ENCODE data around the gene SLC37A1.

The SLC37A1 gene

DNA sequence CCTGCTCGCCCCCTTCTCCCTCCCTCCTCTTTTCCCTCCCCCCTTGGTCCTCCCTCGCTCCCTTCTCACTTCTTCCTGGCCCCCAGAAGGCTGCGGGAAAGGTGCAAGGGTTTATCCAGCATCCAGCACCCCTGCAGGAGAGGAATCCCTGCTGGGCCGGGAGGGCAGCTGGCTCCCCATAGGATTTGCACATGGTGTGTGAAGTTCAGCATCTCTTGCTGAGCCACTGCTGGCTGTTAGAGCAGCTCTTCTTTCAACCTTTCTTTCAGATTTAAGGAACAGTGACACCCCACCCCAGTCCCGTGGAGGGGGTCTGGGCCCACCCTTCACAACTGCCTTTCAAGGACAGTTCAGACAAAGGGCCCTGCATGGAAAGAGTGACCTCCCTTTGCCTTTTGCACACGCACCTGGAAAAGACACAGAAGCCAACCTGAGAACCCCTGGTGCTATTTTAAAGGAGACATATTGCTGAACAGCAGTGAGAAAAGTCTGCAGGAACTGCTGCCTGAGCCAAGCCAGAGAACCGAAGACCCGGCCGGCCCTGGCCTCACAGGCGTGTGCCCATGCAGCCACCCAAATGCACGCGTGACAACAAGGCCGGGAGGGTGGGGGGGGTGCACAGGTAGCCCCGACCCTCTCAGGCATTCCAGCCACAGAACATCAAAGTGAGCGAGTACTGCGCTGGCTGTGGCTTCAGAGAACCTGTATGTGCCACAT, 66.6 kb downstream of the SLC37A1 start:
- no peak for DNase-seq

DNA sequence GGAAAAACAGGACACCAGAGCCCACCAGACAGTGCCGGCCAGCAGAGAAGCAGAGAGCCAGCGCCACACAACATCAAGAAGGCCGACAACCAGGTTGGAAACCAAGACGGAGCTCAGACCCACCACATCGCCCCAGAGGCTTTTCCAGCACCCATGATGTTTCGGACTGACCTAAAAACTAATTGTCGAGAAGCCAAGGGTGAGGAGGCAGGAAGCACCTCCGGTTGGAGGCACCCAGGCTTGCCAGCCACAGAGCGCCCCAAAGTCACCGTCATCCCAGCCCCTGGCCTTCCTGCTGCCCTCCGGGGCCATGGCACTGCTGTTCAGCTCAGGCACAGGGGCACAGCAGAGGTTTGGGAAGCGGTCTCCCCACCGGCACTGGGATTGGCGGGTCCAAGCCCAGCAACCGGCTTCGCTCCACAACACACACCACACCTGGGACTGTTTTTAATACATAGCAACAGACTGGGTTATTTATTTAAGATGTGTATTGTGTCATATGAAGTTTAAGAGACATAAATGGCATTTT, 67.2 kb downstream of the SLC37A1 start:
- no peak for DNase-seq

DNA sequence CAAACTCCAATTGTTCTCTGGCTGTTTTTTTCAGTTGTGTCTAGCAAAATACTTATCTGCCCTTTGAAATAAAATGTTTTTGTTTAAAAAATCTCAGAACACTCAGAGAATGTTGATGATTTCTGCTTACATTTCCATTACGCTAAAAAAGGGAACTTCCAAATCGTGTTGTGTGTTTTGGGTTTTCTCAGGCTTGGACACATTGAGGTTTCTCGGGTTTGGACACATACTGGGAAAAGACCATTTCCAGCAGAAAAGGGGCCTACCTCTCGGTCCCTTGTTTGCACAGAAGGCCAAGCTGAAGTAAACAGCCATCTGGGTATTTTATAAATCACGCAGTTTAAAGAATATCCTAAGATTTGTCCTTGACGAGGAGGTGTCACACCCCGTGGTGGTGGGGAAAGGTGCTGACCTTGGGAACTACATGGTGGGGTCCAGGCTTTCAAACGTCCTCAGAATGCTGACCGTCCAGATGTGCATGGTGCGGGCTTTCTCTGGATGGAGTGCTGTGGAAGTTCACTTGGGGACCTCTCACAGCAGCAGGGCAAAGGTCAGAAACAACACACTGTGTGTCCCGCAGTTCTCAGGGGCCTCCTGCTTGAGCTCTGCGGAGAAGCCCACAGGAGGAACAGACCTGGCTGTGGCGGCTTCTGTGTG, 67.8 kb downstream of the SLC37A1 start:
- DNase-seq: no peak

DNA sequence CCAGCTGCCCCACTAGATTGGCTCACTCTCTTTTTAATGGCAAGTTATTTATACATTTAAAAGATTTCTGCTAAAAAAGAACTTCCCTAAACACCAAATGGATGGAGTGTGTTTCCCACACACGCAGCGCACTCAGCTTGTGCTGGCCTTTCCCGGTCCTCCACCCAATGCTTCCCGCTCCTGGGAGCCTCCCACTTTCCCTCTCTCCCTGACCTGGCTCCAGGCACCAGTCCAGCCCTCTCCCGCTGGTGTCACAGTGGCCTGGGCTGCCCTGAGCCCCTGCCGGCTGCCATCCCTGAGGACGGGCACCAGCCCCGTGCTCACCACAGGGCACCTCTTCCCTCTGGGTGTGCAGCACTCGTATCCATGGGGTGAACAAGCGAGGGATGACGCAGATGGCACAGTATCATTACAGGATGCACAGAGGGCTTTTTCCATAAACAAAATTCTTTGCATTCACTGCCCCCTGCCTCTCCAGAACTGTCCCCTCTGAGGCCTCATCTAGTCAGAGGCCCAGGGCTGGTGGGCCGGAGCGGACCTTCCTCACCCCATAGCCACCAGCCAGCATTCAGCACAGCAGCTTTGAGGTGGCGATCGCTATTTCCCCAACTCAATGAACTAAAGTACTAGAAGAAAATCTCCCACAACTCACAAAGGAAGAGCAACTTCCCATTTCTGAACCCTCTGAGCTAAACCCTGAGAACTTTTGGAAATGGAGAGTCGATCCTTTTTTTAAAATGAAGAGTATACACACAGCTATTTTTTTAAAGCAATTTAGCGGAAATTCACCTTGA, 68.5 kb downstream of the SLC37A1 start:
- DNase-seq: no peak

DNA sequence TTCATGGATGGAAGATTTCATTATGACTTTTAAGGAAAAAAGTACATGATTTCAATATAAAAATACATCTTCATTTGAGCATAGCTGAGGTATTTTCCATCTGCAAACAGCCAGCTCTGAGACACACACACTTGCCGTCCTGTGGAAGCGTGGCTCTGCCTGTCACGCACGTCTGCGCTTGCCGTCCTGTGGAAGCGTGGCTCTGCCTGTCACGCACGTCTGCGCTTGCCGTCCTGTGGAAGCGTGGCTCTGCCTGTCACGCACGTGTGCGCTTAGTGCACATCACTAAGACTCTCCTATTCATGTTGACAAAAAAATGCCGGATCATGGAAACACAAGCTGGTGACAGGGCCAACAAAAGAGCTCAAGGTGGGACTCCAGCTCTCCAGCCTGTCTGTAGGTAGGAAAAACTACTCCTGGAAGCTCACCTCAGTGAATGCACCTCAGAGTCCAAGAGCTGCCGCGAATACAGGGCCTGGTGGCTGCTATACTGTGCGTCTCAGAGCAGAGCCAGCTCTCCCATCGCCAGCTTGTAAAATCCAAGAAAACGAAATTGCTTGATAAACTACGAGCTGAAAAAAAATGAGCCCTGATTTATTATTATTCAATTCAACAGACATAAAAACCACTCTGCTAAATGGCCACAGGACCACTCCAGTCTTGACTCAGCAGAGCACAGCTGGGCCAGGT, 69.3 kb downstream of the SLC37A1 start:
- no peak for DNase-seq

DNA sequence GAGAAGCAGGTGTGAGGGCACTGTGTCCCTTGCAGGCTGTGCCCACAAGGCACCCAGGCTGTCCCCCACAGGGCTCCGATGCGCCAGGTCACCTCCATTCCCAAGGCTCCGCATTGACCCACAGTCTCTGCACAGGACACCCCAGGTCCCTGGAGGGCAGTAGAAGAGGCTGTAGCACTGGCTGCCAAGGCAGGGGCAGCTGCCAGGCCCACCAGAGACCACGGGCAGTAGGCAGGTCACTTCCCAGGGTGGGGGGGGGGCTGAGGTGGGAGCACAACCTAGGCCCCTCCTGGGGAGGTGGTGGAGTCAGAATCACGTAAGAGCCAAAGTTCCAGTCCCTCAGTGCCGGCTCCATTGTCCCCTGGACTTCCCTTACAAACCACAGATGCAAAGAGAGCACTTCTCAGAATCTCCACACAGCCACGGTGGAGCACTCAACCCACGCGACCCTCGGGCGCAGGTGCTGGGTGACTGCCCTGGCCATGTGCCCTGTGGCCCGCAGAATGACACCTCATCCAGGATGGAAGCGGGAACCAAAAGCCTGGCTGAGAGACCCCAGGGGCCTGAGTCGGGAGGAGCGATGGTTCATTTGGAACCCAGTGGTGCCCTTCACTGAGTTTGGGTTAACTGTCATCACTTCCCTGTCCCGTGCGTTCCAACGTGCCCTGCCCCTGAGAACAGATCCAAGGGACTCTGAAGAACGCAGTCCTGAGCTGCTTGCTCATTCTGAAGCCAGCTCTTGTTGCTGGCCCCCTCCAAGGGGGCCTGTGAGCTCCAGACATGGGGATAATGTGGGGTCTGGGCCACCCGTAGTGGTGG, 70.0 kb downstream of the SLC37A1 start:
- DNase-seq: no peak

DNA sequence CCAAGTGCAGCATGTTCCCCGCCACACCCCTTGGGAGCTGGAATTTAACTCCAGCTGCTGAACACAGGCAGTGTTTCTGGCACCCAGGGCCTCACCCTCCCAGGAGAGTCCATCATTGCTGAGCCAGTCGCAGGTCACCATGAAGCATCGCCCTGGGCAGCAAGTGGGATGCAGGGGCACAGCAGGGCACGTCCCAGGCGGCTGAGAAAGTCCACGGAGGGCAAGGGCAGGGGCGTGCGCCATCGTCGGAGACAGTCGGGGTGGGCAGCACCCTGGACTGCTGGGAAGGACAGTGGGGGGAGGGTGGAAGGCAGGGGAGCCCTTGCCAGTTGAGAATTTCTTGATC, 70.6 kb downstream of the SLC37A1 start:
- DNase-seq: no peak

DNA sequence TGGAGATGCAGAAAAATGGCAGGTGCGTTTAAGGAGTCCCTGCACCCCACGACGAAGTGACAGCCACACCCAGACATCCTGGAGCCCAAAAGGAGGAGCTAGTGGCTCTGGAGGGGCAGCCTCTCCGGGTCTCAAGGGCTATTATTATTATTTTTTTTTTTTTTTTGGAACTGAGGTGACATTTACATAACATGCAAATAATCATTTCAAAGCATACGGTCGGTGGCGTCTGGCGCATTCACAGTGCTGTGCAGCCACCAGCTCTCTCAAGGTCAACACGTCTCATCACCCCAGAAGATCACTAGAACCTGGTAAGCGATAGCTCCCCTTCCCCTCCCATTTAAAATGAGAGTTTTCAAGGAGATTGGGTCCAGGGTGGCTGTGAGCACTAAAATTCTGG, 72.2 kb downstream of the SLC37A1 start:
- no peak for DNase-seq

DNA sequence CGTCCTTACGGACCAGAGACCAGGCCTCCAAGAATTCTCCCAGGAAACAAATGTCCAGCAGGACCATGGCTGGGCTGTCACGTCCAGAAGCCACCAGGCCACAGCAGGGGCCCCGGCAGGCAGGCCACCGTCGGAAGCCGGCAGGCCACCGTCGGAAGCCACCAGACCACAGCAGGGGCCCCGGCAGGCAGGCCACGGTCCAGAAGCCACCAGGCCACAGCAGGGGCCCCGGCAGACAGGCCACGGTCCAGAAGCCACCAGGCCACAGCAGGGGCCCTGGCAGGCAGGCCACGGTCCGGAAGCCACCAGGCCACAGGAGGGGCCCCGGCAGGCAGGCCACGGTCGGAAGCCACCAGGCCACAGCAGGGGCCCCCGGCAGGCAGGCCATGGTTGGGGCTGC, 72.8 kb downstream of the SLC37A1 start:
- no peak for DNase-seq

DNA sequence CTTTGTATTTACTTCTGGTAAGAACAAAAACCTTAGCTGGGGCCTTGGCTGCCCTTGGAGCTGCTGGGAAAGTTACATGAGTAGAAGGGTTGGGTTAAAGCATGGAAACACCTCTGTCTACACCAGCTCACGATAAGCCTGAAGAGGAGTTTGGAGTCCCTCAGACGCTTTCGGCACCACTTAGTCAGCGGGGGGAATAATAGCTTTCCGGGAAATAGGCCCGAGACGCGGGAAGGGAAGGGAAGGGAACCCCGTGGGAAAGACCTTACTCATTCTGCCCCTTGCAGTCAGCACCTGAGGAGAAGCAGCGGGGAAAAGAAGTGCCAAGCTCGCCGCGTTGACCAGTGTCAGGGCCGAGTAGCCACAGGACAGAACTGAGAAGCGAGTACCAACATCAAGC, 73.4 kb downstream of the SLC37A1 start:
- DNase-seq: no peak

DNA sequence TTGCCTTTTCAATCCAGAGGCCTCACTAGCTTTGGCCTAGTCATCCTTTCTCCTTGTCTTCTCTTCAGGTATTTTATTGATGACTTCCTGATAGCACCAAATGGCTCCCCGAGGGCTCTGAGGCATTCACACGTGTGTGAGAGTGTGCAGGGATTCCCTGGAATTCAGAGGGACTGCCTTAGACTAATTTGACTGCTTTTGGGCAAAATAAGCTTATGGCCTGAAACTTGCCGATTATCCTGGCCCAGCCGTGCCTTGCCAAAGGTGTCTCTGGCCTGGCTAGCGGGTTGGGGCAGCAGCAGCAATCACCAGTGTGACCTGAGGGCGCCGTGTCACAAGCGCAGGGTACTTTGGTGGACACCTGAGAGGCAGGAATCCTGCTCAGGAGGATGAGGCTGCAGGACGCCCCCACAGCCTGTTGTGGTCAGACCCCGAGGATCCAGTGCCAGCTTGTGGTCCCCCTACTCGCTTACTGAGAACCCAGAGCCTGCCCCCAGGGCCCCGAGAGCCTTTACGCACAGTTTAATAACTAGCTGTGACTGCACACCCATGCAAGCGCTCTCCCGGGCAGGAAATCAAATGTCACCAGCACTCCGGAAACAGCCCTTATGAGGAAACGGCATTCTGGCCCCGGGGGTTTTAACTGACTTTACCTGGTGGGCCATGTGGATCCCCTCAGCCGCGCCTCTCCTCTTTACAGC, 76.9 kb downstream of the SLC37A1 start:
- peak; percentile 21 to 32 for DNase-seq

DNA sequence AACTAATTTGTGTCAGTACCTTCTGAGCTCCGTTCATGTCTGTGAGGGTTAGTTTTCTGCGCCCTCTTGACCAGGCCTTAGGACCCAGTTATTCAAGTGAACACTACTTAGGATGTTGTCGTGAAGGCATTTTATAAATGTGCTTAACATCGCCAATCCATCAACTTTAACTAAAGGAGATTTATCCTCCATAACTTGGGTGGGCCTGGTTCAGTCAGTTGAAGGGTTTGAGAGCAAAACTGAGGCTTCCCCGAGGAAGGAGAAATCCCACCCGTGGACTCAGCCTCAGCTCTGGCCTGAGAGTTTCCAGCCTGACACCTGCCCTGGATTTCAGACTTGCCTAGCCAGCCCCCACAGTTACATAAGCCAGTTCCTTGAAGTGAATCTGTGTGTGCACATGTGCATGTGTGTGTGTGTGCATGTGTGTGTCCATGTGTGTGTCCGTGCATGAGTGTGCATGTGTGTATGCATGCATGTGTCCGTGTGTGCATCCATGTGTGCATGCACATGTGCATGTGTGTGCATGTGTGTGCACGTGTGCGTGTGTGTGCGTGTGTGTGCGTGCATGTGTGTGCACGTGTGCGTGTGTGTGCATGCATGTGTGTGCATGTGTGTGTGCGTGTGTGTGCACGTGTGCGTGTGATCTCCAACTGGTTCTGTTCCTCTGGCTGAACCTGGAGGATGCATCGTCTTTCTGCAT, 77.7 kb downstream of the SLC37A1 start:
- DNase-seq: peak in 1 of 2 experiments; percentile 11

DNA sequence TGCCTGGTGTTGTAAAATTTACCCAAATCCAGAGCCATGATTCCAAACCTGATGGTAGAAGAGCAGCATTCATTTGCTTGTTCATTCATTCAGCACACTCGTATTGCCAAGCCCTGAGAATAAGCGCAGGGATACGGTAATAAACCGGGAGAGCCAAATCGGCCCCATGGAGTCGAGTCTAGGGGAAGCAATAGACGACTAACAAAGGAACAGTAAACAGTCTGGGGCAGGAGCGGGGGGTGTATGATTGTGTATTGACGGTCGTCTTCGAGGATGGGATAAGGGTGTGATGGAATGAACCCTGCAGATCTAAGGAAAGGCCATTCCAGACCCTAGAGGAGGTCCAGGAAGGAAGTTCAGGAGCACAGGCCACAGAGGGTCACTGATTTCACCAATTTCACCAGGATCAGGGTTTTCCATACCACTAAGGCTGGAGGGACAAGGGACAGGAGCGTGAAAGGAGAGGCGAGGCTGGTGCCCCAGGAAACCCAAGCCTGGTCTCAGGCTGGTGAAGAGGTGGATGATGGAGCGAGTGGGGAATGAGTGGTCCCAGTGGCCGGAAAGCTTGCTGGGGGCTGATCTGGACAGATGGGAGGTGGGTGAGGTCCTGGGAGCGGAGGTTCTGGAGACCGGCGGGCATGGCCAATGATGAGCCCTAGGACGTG, 78.6 kb downstream of the SLC37A1 start:
- DNase-seq: peak in 1 of 2 experiments; percentile 11

DNA sequence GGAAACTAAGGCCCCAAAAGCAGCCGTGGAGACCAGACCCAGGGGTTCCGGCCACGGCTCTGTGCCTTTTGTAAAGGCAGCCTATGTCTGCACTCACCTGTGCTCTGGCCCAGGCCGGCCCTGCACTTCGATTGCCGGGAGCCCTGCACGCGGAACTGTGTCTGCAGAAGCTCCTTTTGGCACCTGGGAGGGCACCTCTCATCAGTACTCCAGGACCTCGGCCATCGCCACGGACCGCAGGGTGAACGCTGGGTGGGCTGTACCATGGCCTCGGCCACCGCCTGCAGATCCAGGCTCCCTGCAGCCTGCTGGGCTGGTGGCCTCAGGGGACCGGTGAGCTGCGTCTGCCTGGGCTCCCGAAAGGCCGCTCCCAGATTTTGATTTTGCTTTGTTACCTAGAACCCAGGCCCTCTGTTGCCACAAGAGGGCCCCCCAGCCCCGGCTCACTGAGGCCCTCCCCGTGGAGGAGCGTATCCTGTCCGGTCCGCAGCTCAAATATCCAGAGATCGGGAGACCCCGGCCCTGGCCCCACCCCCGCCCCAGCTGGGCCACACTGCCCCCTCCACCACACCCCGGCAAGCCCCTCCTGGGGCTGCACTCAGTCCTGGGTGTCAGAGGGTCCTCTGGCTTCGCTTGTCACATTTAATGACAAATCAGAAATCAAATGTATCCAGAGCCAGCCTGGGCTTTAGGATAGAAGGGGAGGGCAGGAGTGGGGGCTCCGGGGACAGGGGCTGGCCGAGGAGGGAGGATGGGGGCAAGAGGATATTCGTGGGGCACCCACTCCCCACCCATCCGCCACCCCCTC, 79.6 kb downstream of the SLC37A1 start:
- peak; percentile 80 to 82 for DNase-seq

DNA sequence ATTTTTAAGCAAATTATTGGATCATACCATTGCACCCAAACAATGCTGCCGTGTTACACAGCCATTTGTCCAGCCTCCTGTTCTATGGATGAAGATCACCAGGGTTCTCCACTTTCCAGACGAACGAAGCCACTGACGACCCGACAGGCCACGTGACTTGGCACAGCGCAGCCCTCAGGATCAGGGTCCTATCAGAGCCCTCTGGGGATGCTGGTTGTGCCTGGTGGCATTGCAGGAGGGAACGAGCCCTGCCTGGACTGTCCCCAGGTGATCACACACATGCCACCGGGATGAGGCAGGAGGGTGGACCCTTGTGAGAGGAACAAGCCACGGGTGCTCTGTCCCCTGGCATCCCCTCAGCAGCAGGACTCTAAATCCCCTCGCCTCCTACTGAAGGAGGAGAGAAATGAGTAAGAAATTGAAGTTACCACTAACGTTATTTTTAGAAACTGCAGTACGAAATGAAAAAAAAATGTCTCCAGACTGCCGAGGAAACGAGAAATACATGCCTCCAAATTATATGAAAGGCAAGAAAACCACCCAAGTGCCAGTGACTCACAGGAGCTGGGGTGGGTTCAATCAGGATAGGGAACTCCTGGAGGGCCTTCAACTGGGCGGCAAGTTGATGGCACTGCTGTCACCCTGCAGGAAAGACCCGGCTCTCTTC, 81.1 kb downstream of the SLC37A1 start:
- peak in 1 of 2 experiments; percentile 13 for DNase-seq

DNA sequence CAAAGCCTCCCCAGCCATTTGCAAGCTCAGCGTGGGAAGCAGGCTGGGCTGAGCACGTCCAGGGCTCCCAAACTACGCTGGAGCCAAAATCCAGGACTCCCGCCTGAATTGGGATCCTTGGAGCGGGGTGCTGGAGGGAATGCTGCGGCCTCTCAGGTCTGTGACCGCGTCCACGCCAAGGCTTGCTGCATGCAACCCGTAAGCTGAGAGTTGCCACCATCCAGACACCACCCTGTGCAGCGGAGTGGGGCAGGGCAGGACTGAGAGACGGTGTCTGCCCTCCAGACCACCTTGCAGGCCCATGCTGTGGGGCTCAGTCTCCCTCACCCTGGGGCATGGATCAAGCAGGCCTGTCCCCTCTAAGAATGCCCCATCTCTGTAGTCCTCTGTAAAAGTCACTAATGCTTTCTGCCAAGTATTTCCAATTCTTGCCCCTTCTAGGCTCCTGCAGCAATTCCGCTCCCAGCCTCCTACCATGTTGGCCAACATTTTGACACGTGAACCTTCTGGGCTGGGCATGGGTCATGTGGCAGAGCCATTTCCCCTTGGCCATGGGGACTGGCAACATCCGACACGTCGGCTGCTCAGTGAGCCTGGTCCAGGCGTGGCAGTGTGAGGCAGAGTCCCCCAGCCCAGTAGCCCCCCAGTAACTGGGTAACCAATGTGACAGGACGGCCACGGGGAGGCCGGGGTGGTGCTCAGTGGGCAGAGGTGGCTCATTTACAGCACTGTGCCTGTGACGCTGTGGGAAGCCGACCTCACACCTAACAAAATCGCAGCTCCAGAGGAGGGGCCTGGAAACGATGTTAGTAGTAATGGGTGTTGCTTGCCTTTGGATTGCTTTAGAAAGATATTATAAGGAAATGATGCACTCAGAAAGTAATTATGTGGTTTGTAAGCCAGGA, 81.9 kb downstream of the SLC37A1 start:
- peak in 1 of 2 experiments; percentile 7 for DNase-seq

DNA sequence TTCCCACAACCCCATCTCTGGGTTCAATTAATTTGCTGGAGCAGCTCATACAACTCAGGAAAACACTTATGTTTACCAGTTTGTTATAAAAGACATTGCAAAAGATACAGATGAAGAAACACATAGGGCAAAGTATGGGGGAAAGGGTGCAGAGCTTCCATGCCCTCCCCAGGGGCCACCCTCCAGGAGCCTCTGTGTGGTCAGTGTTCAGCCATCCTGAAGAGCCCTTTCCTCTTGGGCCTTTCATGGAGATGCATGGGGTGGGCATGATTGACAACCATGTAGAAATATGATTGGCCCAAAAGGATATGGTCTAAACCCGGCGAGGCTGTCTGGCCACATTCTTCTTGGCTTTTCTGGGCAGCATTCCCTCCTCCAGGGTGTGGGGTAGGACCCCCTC, 83.0 kb downstream of the SLC37A1 start:
- peak in 1 of 2 experiments; percentile 7 for DNase-seq

All from activated T-cell treated with anti-CD3 and anti-CD28 coated beads, Interleukin-2, amount 50 U/mL, for 48 hours (primary cell).